GM19463 (cell line): ENCODE measurements around the gene SLC25A25.
"Not testable (repeated sequence)": the region's sequence is repeated elsewhere in the genome, so short reads cannot be mapped to it uniquely, and the experiment has no call there.

Experiments used
- ATAC-seq: cut with Tn5 transposase; IDR thresholded peaks from one replicate; pipeline ENCODE4 v1.9.1; 2021; ENCODE audit warnings: mild to moderate bottlenecking, moderate library complexity; ENCODE audit not compliant: unreplicated experiment

The SLC25A25 gene

DNA sequence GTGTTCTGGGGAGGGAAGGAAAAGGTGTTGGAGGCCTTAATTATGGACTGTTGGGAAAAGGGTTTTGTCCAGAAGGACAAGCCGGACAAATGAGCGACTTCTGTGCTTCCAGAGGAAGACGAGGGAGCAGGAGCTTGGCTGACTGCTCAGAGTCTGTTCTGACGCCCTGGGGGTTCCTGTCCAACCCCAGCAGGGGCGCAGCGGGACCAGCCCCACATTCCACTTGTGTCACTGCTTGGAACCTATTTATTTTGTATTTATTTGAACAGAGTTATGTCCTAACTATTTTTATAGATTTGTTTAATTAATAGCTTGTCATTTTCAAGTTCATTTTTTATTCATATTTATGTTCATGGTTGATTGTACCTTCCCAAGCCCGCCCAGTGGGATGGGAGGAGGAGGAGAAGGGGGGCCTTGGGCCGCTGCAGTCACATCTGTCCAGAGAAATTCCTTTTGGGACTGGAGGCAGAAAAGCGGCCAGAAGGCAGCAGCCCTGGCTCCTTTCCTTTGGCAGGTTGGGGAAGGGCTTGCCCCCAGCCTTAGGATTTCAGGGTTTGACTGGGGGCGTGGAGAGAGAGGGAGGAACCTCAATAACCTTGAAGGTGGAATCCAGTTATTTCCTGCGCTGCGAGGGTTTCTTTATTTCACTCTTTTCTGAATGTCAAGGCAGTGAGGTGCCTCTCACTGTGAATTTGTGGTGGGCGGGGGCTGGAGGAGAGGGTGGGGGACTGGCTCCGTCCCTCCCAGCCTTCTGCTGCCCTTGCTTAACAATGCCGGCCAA is 40.4 kb downstream of the SLC25A25 start:
- no peak for ATAC-seq

DNA sequence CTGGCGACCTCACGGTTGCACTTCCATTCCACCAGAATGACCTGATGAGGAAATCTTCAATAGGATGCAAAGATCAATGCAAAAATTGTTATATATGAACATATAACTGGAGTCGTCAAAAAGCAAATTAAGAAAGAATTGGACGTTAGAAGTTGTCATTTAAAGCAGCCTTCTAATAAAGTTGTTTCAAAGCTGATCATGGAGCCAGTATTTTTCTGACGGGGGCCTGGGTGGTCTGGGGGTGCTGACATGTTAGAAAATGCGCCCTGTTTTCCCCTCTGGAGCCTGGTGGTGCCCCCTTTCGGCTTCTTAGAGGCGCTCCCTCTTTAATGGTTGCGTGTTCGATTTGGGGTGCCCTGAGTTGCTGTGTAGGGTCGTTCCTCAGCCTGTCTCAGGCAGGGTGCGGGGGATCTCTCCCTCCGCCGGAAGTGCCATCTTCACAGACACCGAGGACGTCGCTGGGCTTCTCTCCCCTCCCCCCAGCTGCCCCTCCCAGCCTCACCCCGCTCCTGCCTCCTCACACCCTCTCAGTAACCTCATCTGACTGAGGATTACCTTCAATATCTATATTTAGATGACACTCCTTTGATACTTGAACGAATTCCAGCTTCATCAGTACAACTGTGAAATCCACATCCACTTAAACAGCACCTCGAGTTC is 41.1 kb downstream of the SLC25A25 start:
- no peak for ATAC-seq

DNA sequence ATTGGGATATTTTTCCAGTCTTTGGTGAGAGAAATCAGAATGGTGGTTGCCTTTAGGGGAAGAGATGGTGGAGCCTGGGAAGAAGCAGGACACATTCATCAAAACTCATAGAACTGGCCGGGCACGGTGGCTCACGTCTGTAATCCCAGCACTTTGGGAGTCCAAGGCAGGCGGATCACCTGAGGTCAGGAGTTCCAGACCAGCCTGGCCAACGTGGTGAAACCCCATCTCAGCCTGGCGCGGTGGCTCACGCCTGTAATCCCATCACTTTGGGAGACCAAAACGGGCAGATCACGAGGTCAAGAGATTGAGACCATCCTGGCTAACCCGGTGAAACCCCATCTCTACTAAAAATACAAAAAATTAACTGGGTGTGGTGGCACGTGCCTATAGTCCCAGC is 43.7 kb downstream of the SLC25A25 start:
- ATAC-seq: not testable (repeated sequence)

DNA sequence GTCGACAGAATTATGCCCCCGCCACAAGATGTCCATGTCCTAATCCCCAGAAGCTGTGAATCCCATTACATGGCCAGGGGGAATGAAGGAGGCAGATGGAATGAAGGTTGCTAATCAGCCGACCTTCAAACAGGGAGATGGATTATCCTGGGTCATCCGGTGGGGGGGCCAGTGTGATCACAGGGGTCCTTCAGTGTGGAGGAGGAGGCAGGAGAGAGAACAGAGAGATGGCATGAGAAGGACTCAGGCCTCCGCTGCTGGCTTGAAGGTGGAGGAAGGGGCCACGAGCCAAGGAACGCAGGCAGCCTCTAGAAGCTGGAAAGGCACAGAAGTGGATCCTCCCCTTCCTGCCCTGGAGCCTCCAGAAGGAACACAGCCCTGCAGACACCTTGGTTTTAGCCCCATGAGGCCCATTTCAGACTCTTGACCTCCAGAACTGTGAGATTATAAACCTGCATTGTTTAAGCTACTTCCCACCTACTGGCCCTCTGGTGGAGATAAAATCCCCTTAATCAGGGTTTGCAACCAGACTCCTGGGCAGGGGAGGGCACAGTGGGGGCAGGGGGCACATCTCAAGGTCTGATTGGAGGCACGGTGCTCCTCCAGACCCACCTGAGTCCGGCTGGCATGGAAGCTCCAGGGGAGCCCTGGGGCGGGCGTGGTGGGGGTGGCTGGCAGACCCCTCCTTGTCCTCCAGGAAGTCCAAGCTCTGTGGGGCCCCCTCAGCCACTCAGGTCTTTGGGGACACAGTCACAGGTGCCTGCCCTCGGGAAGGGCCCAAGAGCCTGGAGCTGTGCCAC is 45.7 kb downstream of the SLC25A25 start:
- no peak for ATAC-seq

DNA sequence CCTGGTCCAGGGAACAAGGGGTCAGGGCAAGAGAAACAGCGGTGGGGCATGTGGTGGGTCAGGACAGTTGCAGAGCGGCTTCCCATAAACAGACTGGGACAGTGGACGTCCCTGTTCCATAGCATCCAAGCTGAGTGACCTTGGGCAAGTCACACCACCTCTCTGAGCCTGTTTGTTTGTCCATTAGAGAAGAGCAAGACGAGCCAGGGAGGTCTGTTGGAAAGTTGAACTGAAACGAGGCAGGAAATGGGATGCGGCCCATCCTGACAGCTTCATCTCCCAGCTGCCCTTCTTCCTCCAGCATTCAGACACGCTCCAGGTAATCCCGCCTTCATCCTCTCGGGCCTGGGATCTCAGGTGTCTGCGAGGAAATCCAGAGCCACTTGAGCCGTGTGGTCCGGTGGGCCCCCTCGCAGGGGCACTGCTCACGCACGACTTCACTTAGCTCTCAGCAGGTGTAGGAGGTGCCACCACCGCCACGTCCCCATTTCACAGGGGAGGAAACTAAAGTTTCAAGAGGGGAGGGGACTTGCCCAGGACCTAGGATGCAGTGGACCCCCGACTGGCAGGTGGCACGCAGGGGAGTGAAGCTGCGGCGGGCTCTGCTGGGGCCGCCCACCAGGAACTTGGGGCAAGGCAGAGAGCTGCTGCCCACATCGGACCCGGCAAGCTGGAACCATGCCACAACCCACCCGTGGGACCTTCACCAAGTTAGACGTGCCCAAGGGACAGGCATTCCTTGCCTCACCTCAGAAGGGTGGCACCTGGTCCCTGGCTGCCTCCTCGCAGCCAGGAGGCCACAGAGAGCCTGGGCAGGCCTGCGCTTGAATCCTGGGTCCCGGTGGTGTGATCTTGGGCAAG is 46.5 kb downstream of the SLC25A25 start:
- no peak for ATAC-seq

DNA sequence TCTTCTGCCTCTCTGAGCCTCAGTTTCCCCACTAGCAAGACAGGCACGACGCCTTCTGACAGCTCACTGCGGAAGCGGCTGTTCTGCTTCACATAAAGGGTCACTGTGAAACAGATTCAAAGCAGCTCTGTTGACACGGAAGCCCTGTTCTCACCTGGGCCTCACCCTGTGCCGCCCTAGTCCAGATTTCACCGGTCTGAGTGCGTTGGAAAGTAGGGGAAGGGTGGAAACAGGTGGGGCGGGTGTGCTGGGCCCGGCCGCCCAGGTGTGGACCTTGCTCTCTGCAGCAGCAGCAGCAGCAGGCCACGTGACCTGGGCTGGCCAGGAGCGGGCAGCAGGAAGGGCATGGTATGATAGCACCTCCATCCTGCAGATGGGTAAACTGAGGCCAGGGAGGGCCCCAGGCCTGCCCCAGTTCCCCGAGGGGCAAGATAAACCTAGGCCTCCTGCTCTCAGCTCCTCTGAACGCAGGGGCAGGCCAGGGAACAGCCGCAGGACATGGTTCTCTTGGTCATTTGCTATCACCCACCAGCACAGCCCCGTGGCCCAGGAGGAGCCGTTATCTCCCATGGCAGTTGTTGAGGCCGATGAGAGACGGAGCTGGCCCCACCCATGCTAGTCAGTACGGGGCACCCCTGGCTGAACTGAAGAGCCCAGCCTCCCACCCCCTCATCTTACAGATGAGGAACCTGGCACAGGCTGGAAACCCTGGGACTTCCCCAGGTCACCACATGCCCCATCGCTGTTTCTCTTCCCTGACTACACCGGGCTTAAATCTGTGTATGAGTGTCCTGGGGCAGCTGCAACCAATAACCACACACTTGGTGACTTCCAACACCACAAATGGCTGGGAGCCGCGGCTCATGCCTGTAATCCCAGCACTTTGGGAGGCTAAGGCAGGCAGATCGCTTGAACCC is 47.4 kb downstream of the SLC25A25 start:
- ATAC-seq: peak; percentile 72

DNA sequence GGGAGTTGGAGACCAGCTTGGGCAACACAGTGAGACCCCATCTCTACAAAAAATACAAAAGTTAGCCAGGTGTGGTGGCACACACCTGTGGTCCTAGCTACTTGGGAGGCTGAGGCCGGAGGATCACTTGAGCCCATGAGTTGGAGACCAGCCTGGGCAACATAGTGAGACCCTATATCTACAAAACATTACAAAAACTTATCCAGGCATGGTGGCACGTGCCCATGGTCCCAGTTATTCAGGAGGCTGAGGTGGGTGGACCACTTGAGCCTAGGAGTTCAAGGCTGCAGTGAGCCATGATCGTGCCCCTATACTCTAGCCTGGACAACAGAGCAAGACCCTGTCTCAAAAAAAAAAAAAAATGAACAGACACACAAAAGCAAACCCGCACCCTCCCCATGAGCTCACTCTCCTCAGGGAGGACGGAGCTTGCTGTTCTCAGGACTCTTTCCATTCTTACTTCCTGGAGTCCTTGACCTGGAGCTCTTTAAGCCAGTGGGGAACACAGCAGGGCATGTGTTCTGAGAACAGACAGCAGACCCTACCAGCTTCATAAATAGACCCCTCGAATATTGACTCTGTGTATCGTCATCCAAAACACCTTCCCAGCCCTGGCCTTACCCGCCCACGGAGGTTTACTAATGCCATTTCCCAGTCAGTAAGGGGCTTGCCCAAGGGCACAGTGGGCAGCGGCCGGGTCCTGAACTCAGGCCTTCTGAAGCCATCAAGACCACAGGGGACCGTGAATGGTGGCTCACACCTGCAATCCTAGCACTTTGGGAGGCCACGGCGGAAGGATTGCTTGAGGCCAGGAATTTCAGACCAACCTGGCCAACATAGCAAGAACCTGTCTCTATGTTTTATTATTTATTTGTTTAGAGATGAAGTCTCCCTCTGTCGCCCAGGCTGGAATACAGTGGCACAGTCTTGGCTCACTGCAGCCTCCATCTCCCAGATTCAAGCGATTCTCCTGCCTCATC is 48.4 kb downstream of the SLC25A25 start:
- ATAC-seq: no peak

DNA sequence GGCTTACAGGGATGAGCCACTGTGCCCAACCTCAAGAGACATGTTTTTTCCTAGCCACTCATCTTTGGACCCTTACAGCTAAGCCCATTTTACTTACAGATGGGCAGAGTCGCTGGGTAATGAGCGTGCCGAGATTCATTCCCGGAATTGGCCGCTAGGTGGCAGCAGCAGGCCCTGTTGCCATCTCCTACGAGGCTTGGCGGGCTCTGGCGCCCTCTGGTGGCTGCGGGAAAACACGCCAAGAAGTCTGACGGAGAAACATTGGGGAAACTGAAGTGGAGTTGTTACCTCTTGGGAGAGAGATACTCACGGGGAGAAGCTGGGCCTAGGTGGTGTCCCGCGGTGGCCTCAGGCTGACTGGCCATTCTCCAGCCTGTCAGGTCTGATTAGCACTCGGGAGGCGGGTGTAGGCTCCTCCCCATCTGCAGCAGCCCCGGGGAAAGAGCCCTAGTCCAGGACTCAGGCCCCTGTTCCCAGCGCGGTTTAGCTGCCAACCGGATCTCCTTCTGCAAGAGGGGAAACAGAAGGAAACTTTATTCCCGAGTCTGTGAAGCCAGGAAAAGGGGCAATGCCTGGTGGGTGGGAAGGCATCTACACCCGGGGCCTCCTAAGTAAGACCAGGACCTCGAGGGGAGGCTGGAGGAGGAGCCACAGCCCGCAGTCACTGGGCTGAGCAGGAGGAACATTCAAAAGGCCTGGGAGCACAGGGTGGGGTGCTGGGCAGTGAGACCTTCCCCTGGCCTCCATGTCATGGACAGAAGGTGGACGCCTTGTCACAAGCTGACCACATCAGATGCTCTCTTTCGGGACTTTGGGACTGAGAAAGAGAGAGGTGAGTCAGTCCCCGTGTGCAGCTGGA is 49.8 kb downstream of the SLC25A25 start:
- ATAC-seq: no peak

DNA sequence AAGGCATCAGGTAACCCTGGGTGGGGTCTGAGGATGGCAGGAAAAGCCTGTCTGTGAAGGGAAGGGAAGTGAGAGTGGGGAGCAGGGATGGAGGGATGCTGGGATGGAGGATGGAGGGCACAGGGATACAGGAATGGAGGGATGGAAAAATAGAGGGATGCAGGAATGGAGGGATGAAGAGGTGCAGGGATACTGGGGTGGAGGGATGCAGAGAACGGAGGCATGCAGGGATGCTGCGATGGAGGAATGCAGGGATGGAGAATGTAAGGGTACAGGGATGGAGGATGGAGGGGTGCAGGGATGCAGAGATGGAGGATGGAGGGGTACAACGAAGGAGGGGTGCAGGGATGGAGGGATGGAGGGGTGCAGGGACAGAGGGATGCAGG is 50.4 kb downstream of the SLC25A25 start:
- ATAC-seq: no peak

DNA sequence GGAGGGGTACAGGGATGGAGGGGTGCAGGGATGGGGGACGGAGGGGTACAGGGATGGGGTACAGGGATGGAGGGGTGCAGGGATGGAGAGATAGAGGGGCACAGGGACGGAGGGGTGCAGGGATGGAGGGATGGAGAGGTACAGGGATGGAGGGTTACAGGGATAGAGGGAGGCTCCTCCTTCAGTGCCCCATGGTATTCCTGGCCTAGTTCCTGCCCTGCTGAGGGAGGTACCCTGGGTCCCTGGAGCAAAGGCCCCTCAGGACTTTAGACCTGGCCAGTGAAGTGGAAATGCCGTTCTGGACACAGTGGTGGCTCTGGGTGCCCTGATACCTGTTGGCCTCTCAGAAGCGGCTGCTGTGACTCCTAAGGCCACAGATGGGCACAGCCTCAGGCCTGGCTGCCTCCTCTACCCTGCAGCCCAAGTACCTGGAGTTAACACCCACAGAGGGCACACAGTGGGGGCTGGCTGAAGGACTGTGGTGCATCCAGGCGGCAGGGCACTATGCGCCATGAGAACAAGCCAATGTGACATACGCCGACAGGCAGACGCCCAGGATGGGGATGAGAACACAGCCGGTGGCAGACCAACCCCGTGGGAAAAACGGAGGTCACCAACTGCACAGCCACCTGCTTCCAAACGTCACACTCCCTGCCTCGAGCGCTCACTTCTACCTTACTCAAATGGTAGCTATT is 51.1 kb downstream of the SLC25A25 start:
- ATAC-seq: no peak

DNA sequence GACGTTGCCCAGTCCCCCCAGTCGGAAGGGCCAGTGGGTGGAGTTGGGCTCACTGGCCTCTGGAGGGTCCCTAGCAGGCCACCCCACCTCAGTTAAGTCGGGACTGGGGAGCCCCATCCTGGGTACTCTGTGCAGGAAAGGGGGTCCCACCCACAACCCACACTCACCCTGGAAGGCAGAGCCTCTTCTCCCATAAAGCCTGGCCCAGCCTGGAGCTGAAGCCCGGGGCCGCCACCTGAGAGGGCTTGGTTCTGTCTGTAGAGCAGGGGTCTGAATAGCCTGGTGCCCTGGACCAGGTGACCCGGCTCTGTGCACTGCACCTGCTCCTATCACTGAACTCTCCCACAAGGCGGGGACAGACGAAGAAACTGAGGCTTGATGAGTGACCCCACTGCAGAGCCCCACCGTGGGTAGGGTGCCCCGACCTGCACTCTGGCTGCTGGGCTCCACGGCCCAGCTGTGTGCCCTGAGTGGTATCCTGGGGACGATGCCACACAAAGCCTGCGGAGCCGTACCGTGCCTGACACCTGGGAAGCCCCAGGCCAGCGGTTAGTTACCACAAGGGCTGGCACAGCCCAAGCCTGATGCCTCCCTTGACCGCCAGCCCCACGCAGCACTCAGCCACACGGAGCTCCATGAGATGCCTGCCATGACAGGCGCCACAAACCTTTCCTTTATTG is 52.2 kb downstream of the SLC25A25 start:
- ATAC-seq: no peak

DNA sequence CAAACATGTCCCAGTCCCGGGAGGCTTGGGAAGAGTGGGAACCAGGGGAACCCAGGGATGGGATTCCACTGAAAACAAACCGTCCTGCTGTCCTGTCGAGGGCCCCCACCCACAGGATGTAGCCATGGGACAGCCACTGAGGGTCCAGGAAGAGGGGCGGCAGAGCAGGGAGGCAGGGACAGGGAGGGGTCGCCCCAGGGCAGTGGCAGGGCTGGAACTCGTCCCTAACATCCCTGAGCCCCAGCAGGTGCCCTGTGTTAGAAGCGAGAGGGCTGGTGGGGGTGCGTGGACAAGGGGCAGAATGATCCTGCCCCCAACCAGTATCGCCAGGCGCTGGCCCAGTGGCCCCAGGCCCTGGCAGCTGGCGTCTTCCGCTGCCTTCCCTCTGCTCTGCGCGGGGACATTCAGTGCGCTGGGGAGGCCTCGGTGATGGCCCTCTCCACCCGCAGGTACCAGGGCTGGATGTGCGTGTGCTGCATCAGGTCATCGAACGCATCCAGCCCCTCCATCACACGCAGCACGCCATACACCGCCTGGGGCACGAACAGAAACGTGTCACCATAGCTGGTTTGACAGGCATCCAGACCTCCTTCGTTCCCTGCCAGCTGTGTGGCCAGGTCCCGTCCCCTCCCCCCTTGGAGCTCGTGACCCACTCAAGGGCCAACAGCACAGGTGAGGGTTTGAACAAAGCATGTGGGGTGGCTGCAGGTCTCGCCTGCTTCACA is 52.9 kb downstream of the SLC25A25 start:
- ATAC-seq: no peak

DNA sequence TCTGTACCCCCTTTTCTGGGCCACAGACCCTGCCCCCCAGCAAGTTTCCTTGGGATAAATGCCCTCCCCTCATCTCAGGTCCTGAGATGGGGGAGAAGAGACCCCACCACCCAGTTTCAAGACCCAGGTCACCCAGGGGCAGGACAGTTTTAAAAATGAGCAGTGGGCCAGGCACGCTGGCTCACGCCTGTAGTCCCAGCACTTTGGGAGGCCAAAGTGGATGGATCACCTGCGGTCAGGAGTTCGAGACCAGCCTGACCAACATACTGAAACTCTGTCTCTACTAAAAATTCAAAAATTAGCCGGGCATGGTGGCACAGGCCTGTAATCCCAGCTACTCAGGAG is 53.4 kb downstream of the SLC25A25 start:
- no peak for ATAC-seq

DNA sequence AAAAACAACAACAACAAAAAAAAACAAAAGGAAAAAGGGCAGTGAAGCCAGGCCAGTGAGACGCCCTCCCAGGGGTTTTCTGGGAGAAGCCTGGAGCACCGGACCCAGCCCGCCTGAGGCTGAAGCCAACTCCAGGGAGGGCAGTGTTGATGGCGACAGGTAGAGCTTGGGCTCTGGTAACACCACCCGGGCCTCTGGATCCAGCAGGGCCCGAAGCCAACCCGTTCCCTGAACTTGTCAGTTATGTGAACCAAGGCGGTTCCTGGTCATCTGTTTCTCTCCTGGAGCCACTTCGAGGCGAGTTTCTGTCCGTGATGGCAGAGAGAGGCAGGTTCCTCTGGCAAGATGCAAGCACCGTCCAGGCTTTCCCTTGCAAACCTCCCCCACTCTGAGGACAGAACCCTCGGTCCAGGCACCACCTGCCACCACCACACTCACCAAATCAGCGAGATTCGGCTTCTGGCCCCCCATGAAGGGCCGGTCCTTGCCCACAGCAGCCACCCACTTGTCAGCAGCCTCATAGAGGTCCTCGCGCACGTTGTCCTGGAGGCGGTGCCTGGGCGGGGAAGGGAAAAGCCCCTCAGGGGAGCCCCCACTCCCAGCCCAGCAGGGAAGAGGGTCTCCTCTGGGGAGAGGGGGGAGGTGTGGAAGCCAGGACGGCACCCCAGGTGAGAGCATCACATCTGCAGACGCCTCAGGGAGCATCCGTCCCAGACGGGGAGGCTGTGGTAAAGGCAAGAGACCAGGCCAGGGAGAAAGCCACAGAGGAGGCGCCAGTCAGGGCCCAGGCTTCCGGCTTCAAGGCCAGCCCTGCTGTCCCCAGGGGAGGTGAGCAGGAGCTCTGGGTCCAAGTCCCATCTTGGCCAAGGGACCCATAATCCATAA is 54.1 kb downstream of the SLC25A25 start:
- ATAC-seq: no peak

DNA sequence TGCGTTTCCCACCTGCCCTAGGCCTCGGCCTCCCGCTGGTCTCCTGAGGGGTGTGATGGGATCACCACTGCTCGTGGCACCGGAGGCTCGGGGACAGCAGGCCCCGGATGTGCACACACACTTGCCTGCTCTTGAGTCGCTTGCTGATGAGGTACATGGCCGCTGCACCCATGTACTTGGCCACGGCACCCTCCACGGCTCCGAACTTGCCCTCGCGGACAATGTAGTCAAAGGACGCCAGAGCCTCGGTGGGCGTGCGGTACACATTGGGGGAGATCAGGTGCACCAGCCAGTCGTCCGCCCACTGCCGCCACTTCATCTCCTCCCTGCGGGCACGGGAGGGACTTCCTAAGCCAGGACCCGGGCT is 54.8 kb downstream of the SLC25A25 start:
- ATAC-seq: no peak
